Measurements from ENCODE around the gene INTS11. TPM values are rescaled to one million over a fixed set of nuclear protein-coding genes. Genes with fewer than 3 reads are reported as not detected.

Gene INTS11
- total and polyA plus RNA-seq, 9 of the 15 experiments (the other 6 are each of a cell fraction or from before 2014, with no cell fraction given) = 3.6 to 183 (median 110) TPM

GRCh38 chr1:1358433-1359271 lies 34.2 kb upstream of the INTS11 start, which contains the start of gene MXRA8 (continued):
- TF ChIP-seq PRDM10 (IDR thresholded peaks at IDR 0.05; ENCODE audit: partially characterized antibody) (peak; percentile 54), ASH1L (IDR thresholded peaks at IDR 0.05; ENCODE audit: borderline replicate concordance, low read depth, partially characterized antibody) (no peak), MECOM (CRISPR knock-in tag; IDR thresholded peaks at IDR 0.05) (no peak), TRIM28 (IDR thresholded peaks at IDR 0.05) (no peak), EP300 (IDR thresholded peaks at IDR 0.05; ENCODE audit: low read length) (no peak), GTF2A2 (tag; IDR thresholded peaks at IDR 0.05) (no peak), MYNN (IDR thresholded peaks at IDR 0.05) (no peak), MYNN (CRISPR knock-in tag; IDR thresholded peaks at IDR 0.05) (no peak), PURB (CRISPR knock-in tag; IDR thresholded peaks at IDR 0.05; ENCODE audit: low read depth) (no peak), MITF (IDR thresholded peaks at IDR 0.05) (no peak), ZNF184 (CRISPR knock-in tag; IDR thresholded peaks at IDR 0.05) (no peak), L3MBTL2 (IDR thresholded peaks at IDR 0.05) (peak; percentile 79), TAF15 (IDR thresholded peaks at IDR 0.05; ENCODE audit: low read depth, low read length) (no peak), RFX7 (CRISPR knock-in tag; IDR thresholded peaks at IDR 0.05) (no peak), HNRNPH1 (optimal IDR thresholded peaks at IDR 0.05; ENCODE audit: low read depth, low read length) (no peak), ELF1 (tag; IDR thresholded peaks at IDR 0.05) (no peak), MBD2 (IDR thresholded peaks at IDR 0.05; ENCODE audit: borderline replicate concordance, low read depth) (no peak), ESRRA (IDR thresholded peaks at IDR 0.05; ENCODE audit: borderline replicate concordance, low read depth) (peak; percentile 75), FOXJ3 (CRISPR knock-in tag; IDR thresholded peaks at IDR 0.05) (no peak), ARNT (IDR thresholded peaks at IDR 0.05) (peak in 1 of 2 experiments; percentile 16; a peak in 1 of 4 replicates), HDAC2 (IDR thresholded peaks at IDR 0.05) (no peak), RNF2 (IDR thresholded peaks at IDR 0.05) (peak; percentile 51; the same call in 1 of the 2 replicates)
- TF ChIP-seq, protein P1, sequence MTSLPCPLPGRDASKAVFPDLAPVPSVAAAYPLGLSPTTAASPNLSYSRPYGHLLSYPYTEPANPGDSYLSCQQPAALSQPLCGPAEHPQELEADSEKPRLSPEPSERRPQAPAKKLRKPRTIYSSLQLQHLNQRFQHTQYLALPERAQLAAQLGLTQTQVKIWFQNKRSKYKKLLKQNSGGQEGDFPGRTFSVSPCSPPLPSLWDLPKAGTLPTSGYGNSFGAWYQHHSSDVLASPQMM (CRISPR knock-in tag; IDR thresholded peaks at IDR 0.05) = no peak
- TF ChIP-seq, protein P2, sequence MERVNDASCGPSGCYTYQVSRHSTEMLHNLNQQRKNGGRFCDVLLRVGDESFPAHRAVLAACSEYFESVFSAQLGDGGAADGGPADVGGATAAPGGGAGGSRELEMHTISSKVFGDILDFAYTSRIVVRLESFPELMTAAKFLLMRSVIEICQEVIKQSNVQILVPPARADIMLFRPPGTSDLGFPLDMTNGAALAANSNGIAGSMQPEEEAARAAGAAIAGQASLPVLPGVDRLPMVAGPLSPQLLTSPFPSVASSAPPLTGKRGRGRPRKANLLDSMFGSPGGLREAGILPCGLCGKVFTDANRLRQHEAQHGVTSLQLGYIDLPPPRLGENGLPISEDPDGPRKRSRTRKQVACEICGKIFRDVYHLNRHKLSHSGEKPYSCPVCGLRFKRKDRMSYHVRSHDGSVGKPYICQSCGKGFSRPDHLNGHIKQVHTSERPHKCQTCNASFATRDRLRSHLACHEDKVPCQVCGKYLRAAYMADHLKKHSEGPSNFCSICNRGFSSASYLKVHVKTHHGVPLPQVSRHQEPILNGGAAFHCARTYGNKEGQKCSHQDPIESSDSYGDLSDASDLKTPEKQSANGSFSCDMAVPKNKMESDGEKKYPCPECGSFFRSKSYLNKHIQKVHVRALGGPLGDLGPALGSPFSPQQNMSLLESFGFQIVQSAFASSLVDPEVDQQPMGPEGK (CRISPR knock-in tag; IDR thresholded peaks at IDR 0.05; ENCODE audit: borderline replicate concordance) = no peak

All from K562 (cell line).